Inflammatory macrophage treated with lipopolysaccharide for 4 hours (primary cell): ENCODE data around the gene CORO1C.

Source experiments
- DNase-seq: peaks from one replicate; pipeline ENCODE4 v3.0.0-alpha.2; 2020

CORO1C gene

GRCh38 chr12:108597559-108598471, 133.5 kb downstream of the CORO1C start, which contains the start of gene TMEM119:
Gene TMEM119, minus strand, starts transcription at chr12:108598084. Its CDS starts 5,701 bp downstream, at chr12:108592383.
- no peak for DNase-seq

GRCh38 chr12:108596854-108597558, 134.3 kb downstream of the CORO1C start:
- DNase-seq = no peak

- DNase-seq = no peak
Measured at GRCh38 chr12:108595711-108596647, 135.3 kb downstream of the CORO1C start.
